Keratinocyte (primary cell): ENCODE measurements around the gene HNF4A. TPM values are rescaled to one million over a fixed set of nuclear protein-coding genes. Genes with fewer than 3 reads are reported as not detected.
"Not testable (repeated sequence)": the region's sequence is repeated elsewhere in the genome, so short reads cannot be mapped to it uniquely, and the experiment has no call there.

Experiments used
- DNase-seq: peaks from one replicate; pipeline ENCODE4 v3.0.0-alpha.2; 2011; ENCODE audit warnings: low read depth, missing footprints, low spot score
- FAIRE-seq: peaks from 2 replicates; lab custom pipeline; 2011; peaks lifted over from hg19 to GRCh38; lab: Jason Lieb, UNC
- H2AFZ ChIP-seq: 2 replicates; pipeline ENCODE4 v1.6.0; 2012; ENCODE audit warnings: low read length, control low read depth, inconsistent platforms; ENCODE audit not compliant: control insufficient read depth
- H3K27ac ChIP-seq: 2 replicates; pipeline ENCODE4 v1.5.1; 2011; ENCODE audit warnings: low read length; ENCODE audit not compliant: control insufficient read depth, insufficient read depth
- H3K27me3 ChIP-seq: 3 replicates; pipeline ENCODE4 v1.6.0; 2011; ENCODE audit warnings: low read length; ENCODE audit not compliant: control insufficient read depth, insufficient read depth; ENCODE audit errors: extremely low read depth
- H3K36me3 ChIP-seq, 2 experiments: 2 replicates in 1 of 2; 3 replicates in 1 of 2; pipeline ENCODE4 v1.5.1; 2011; ENCODE audit warnings: low read length in 2 of 2, mild to moderate bottlenecking in 1 of 2; ENCODE audit not compliant: control insufficient read depth in 2 of 2, insufficient read depth in 2 of 2; ENCODE audit errors: extremely low read depth in 1 of 2
- H3K4me1 ChIP-seq: 3 replicates; pipeline ENCODE4 v1.5.1; 2011; ENCODE audit warnings: low read length; ENCODE audit not compliant: control insufficient read depth, insufficient read depth; ENCODE audit errors: extremely low read depth
- H3K4me2 ChIP-seq: 3 replicates; pipeline ENCODE4 v1.6.0; 2011; ENCODE audit warnings: low read depth, low read length; ENCODE audit not compliant: control insufficient read depth, insufficient read depth; ENCODE audit errors: extremely low read depth
- H3K4me3 ChIP-seq, 3 experiments: fragments of 200-600 bp in 1 of 3; sonication (generic) in 1 of 3; 2 replicates in 2 of 3; 3 replicates in 1 of 3; pipeline ENCODE4 v1.5.1; 2011 to 2016; ENCODE audit warnings: low read length in 3 of 3, mild to moderate bottlenecking in 3 of 3, control low read depth in 2 of 3, inconsistent platforms in 1 of 3, low read depth in 1 of 3, mixed read lengths in 1 of 3, mixed run types in 1 of 3, moderate library complexity in 1 of 3; ENCODE audit not compliant: control insufficient read depth in 2 of 3, insufficient read depth in 2 of 3; ENCODE audit errors: extremely low read depth in 1 of 3
- H3K79me2 ChIP-seq: 2 replicates; pipeline ENCODE4 v1.6.0; 2012; ENCODE audit warnings: low read length; ENCODE audit not compliant: control insufficient read depth, insufficient read depth
- H3K9ac ChIP-seq: 3 replicates; pipeline ENCODE4 v1.6.0; 2011; ENCODE audit warnings: low read length; ENCODE audit not compliant: control insufficient read depth, insufficient read depth; ENCODE audit errors: extremely low read depth
- H3K9me1 ChIP-seq: 3 replicates; pipeline ENCODE4 v1.6.0; 2011; ENCODE audit warnings: low read length; ENCODE audit not compliant: control insufficient read depth, insufficient read depth; ENCODE audit errors: extremely low read depth
- H3K9me3 ChIP-seq: 2 replicates; pipeline ENCODE4 v1.5.1; 2012; ENCODE audit warnings: low read depth, low read length; ENCODE audit not compliant: control insufficient read depth
- H4K20me1 ChIP-seq: 3 replicates; pipeline ENCODE4 v1.6.0; 2011; ENCODE audit warnings: low read length; ENCODE audit not compliant: control insufficient read depth, insufficient read depth; ENCODE audit errors: extremely low read depth
- CTCF ChIP-seq, 3 experiments: IDR thresholded peaks in 1 of 3; conservative IDR thresholded peaks in 1 of 3; optimal IDR thresholded peaks in 1 of 3; 2 replicates in 2 of 3; 3 replicates in 1 of 3; pipeline versions ENCODE3 to v1.5.1; 2011; ENCODE audit warnings: low read length in 3 of 3, mild to moderate bottlenecking in 3 of 3, moderate library complexity in 2 of 3, control low read depth in 1 of 3, inconsistent platforms in 1 of 3; ENCODE audit not compliant: insufficient read depth in 2 of 3; ENCODE audit errors: extremely low read depth in 1 of 3
- EZH2 ChIP-seq: IDR thresholded peaks from one replicate; pipeline ENCODE4 v1.6.1; 2012; ENCODE audit warnings: inconsistent platforms, mild to moderate bottlenecking, low read length, moderate library complexity
- dilution Hi-C: fragments of 300-500 bp; cut with MboI; formaldehyde crosslinking; loops from one replicate; pipeline ENCODE4 v1.7.0; 2020; ENCODE audit warnings: low sequenced_read_pairs; ENCODE audit not compliant: extremely low pct_ligation_motif_present
- polyA plus RNA-seq, 5 experiments: library from polyadenylated mRNA; depleted of rRNA in 3 of 5; stranded (reverse) in 3 of 5; stranded (forward) in 1 of 5; unstranded in 1 of 5; fragments of >200 nt; gene quantifications; 1 replicate in 1 of 5; 2 replicates in 3 of 5; 3 replicates in 1 of 5; pipeline versions ENCODE4 v1.2.1 to v1.2.3, GENCODE V29; 2011 to 2012; ENCODE audit warnings: missing spikeins in 2 of 5, low read depth in 1 of 5, low replicate concordance in 1 of 5

The HNF4A gene
- polyA plus RNA-seq, 1 donor (not counting 4 experiments of a cell fraction or from before 2014, with no cell fraction given), result not detected

GRCh38 chr20:44471481-44471882, 116.0 kb downstream of the HNF4A start:
- H3K9me3 ChIP-seq, result no peaks in the 10 kb centered on the region
- no peaks in the 10 kb centered on the region for H3K36me3 ChIP-seq
- H3K4me1 ChIP-seq, result peaks cover 12% of the 10 kb centered on the region
- H3K9me1 ChIP-seq, result no peaks in the 10 kb centered on the region
- H4K20me1 ChIP-seq, result no peaks in the 10 kb centered on the region
- no peak overlapping the region for H3K9ac ChIP-seq
- H2AFZ ChIP-seq, result no peak overlapping the region
- peaks cover 7% of the 10 kb centered on the region for H3K79me2 ChIP-seq
- no peak overlapping the region for H3K4me2 ChIP-seq
- TF ChIP-seq CTCF (optimal IDR thresholded peaks at IDR 0.05 in 1 of 3, IDR thresholded peaks at IDR 0.05 in 1 of 3, conservative IDR thresholded peaks at IDR 0.05 in 1 of 3; ENCODE audit: extremely low read depth in 1 of 3, insufficient read depth in 2 of 3, low read length in 3 of 3), result peak; percentile 35 to 59 (median 45)
- TF ChIP-seq EZH2, result no peak
- dilution Hi-C loops, result no loop called here
- H3K27ac ChIP-seq, result no peak overlapping the region
- DNase-seq (no peak), FAIRE-seq (no peak)
- no peak overlapping the region for H3K4me3 ChIP-seq
- H3K27me3 ChIP-seq, result no peaks in the 10 kb centered on the region

- H3K9ac ChIP-seq, H4K20me1 ChIP-seq, H3K27ac ChIP-seq: not testable (repeated sequence)
Measured at GRCh38 chr20:44472283-44472682, 116.8 kb downstream of the HNF4A start.

GRCh38 chr20:44475372-44475693, 119.8 kb downstream of the HNF4A start:
- DNase-seq, result no peak
- FAIRE-seq, result no peak
- H3K4me1 ChIP-seq, result peaks cover 16% of the 10 kb centered on the region
- H2AFZ ChIP-seq, result peak overlapping the region; percentile 92
- H3K4me2 ChIP-seq, result peak overlapping the region; percentile 95
- H3K27ac ChIP-seq, result peak overlapping the region; percentile 90
- TF ChIP-seq EZH2 (no peak), CTCF (optimal IDR thresholded peaks at IDR 0.05 in 1 of 3, IDR thresholded peaks at IDR 0.05 in 1 of 3, conservative IDR thresholded peaks at IDR 0.05 in 1 of 3; ENCODE audit: extremely low read depth in 1 of 3, insufficient read depth in 2 of 3, low read length in 3 of 3) (no peak)
- no peaks in the 10 kb centered on the region for H3K27me3 ChIP-seq
- dilution Hi-C loops, result no loop called here
- H3K79me2 ChIP-seq, result peaks cover 17% of the 10 kb centered on the region
- peaks cover 6 to 9% of the 10 kb centered on the region in 2 experiments for H3K36me3 ChIP-seq
- peak overlapping the region; percentile 82 for H3K9ac ChIP-seq
- H3K9me3 ChIP-seq, result no peaks in the 10 kb centered on the region
- H4K20me1 ChIP-seq, result no peaks in the 10 kb centered on the region
- no peaks in the 10 kb centered on the region for H3K9me1 ChIP-seq
- H3K4me3 ChIP-seq, result peak overlapping the region; percentile 80 to 90 (median 84)

More at GRCh38 chr20:44472283-44472682, 116.8 kb downstream of the HNF4A start:
- dilution Hi-C loops, H3K4me3 ChIP-seq, H3K36me3 ChIP-seq, H3K9me3 ChIP-seq, H3K9me1 ChIP-seq, H3K4me2 ChIP-seq, FAIRE-seq, H2AFZ ChIP-seq, DNase-seq, H3K27me3 ChIP-seq: not testable (repeated sequence)
- H3K79me2 ChIP-seq, result peaks cover 11% of the 10 kb centered on the region
- peaks cover 19% of the 10 kb centered on the region for H3K4me1 ChIP-seq
